ENCODE data around the gene CLIC3. TPM values are rescaled to one million over a fixed set of nuclear protein-coding genes. Genes with fewer than 3 reads are reported as not detected.

CLIC3 gene
- total RNA-seq, 1 donor from 2014 or later, result not detected

DNA sequence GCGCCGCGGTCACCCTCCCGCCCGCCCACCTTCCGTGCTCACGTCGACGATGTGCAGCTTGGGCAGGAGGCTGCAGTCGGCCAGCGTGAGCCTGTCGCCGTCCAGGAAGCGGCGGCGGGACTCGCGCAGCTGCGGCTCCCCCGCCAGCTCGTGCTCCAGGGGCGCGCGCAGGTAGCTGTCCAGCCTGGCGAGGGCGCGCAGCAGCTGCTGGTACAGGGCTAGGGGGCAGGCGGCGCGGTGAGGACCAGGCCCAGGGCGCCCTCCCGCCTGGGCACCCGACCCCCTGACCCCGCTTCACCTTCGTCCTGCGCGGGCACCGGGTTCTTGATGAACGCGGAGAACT lies 1.5 kb downstream of the CLIC3 start:
- Mint-ChIP-seq H3K4me3 (no peak overlapping the region), H3K4me1 (peaks cover 10% of the 10 kb centered on the region), H3K27me3 (ENCODE audit: insufficient read depth, low read depth) (peaks cover 22% of the 10 kb centered on the region), H3K27ac (no peak overlapping the region), H3K9me3 (peaks cover 3% of the 10 kb centered on the region), H3K36me3 (no peaks in the 10 kb centered on the region)
- DNase-seq (ENCODE audit: low spot score), result no peak
- no peaks in the 10 kb centered on the region for H3K36me3 ChIP-seq
- H3K4me2 ChIP-seq, result no peak overlapping the region
- no peak overlapping the region for H3K27ac ChIP-seq
- no peak overlapping the region for H3K9ac ChIP-seq
- peaks cover 10% of the 10 kb centered on the region for H3K79me2 ChIP-seq (ENCODE audit: low read depth)
- no peak overlapping the region for H3K4me3 ChIP-seq
- TF ChIP-seq EZH2phosphoT487 (IDR thresholded peaks at IDR 0.05) (no peak), EZH2 (IDR thresholded peaks at IDR 0.05) (no peak)
- TF ChIP-seq, protein P1, sequence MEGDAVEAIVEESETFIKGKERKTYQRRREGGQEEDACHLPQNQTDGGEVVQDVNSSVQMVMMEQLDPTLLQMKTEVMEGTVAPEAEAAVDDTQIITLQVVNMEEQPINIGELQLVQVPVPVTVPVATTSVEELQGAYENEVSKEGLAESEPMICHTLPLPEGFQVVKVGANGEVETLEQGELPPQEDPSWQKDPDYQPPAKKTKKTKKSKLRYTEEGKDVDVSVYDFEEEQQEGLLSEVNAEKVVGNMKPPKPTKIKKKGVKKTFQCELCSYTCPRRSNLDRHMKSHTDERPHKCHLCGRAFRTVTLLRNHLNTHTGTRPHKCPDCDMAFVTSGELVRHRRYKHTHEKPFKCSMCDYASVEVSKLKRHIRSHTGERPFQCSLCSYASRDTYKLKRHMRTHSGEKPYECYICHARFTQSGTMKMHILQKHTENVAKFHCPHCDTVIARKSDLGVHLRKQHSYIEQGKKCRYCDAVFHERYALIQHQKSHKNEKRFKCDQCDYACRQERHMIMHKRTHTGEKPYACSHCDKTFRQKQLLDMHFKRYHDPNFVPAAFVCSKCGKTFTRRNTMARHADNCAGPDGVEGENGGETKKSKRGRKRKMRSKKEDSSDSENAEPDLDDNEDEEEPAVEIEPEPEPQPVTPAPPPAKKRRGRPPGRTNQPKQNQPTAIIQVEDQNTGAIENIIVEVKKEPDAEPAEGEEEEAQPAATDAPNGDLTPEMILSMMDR (IDR thresholded peaks at IDR 0.05), result no peak
- peaks cover 20% of the 10 kb centered on the region for H3F3A ChIP-seq (ENCODE audit: low read depth)
- H3K9me3 ChIP-seq (ENCODE audit: low read depth), result no peaks in the 10 kb centered on the region
- no peak overlapping the region for H2AFZ ChIP-seq (replicated peaks)
- peaks cover 8% of the 10 kb centered on the region for H4K20me1 ChIP-seq (ENCODE audit: low read depth)
- H3K27me3 ChIP-seq, result peaks cover 21% of the 10 kb centered on the region
- peaks cover 12% of the 10 kb centered on the region for H3K4me1 ChIP-seq

DNA sequence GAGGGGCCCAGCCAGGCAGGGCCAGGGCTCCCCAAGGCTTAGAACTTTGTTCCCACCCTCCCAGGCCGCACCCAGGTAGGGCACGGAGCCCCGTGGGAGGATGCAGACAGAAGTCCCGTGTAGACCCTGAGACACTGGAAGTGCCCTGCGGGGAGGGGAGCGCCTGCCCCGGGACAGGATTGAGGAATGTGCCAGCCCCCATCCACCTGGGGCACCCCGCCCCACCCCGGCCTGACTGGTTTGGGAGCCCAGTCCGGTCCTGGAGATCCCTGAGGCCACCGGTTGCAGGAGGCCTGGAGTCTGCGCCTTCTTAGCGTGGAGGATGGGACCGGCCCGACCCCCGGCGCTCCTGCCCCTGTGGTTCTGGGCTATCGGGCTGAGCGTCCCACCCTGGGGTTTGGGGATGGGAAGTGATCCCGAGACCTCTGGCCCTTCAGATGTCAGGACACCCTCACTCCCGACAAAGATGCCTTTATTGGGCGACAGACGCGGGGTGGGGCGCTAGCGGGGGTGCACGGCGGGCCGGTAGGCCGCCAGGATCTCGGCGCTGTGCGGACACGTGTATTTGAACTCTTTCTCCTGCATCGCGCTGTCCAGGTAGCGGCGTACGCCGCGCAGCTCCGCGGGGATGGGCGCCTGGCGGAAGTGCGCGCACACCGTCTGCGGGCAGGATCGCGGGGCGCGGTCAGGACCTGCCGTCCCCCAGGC lies 2.0 kb downstream of the CLIC3 start:
- peaks cover 13% of the 10 kb centered on the region for H3K4me1 Mint-ChIP-seq
- DNase-seq (ENCODE audit: low spot score), result no peak
- H3K4me2 ChIP-seq, result no peak overlapping the region

DNA sequence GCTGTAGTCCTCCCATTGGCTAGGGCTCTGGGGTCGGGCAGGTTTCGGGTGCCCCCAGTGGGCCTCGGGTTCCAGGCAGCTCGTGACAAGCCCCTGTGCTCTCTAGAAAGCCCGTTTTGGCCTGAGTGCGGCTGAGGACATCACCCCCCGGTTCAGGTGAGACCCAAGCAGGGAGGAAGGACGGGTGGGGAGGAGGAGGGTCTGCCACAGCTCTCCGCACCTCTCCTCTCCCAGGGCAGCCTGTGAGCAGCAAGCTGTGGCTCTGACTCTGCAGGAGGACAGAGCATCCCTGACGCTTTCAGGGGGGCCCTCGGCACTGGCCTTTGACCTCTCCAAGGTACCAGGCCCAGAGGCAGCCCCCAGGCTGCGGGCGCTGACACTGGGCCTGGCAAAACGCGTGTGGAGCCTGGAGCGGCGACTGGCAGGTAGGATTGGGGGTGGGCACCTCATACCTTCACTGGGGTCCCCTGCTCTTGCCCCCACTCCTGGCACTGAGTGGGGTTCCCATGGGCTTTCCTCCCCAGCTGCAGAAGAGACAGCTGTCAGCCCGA lies 3.5 kb downstream of the CLIC3 start:
- Histone ChIP-seq H3K27me3 (peaks cover 21% of the 10 kb centered on the region), H3K9me3 (ENCODE audit: low read depth) (no peaks in the 10 kb centered on the region), H3K79me2 (ENCODE audit: low read depth) (peaks cover 10% of the 10 kb centered on the region), H4K20me1 (ENCODE audit: low read depth) (peaks cover 8% of the 10 kb centered on the region), H3K27ac (no peak overlapping the region), H3K36me3 (no peaks in the 10 kb centered on the region), H3F3A (ENCODE audit: low read depth) (peaks cover 22% of the 10 kb centered on the region), H3K4me2 (peak overlapping the region; percentile 93), H3K4me3 (peak overlapping the region; percentile 70), H2AFZ (replicated peaks) (peak overlapping the region; percentile 71), H3K9ac (peak overlapping the region; percentile 36), H3K4me1 (peaks cover 14% of the 10 kb centered on the region)
- Mint-ChIP-seq H3K27ac (no peak overlapping the region), H3K4me1 (peaks cover 11% of the 10 kb centered on the region), H3K9me3 (peaks cover 3% of the 10 kb centered on the region), H3K4me3 (peak overlapping the region; percentile 89), H3K36me3 (no peaks in the 10 kb centered on the region), H3K27me3 (ENCODE audit: insufficient read depth, low read depth) (peaks cover 14% of the 10 kb centered on the region)
- TF ChIP-seq, protein P1 (IDR thresholded peaks at IDR 0.05), result peak; percentile 7
- no peak for TF ChIP-seq EZH2 (IDR thresholded peaks at IDR 0.05)
- no peak for DNase-seq (ENCODE audit: low spot score)

More for the DNA sequence above, 2.0 kb downstream of the CLIC3 start:
- Histone ChIP-seq H3K4me1 (peaks cover 14% of the 10 kb centered on the region), H3K27me3 (peaks cover 21% of the 10 kb centered on the region), H3K4me3 (no peak overlapping the region), H3K79me2 (ENCODE audit: low read depth) (peaks cover 10% of the 10 kb centered on the region), H3K9me3 (ENCODE audit: low read depth) (no peaks in the 10 kb centered on the region), H3K27ac (no peak overlapping the region), H3F3A (ENCODE audit: low read depth) (peaks cover 24% of the 10 kb centered on the region), H3K36me3 (no peaks in the 10 kb centered on the region), H3K9ac (no peak overlapping the region), H2AFZ (replicated peaks) (no peak overlapping the region), H4K20me1 (ENCODE audit: low read depth) (peaks cover 8% of the 10 kb centered on the region)
- Mint-ChIP-seq H3K27me3 (ENCODE audit: insufficient read depth, low read depth) (peaks cover 20% of the 10 kb centered on the region), H3K4me3 (no peak overlapping the region), H3K9me3 (peaks cover 3% of the 10 kb centered on the region), H3K27ac (no peak overlapping the region), H3K36me3 (no peaks in the 10 kb centered on the region)
- TF ChIP-seq EZH2 (IDR thresholded peaks at IDR 0.05) (no peak), EZH2phosphoT487 (IDR thresholded peaks at IDR 0.05) (no peak)
- TF ChIP-seq, protein P1 (IDR thresholded peaks at IDR 0.05), result no peak
